Measurements from ENCODE around the gene KLHL22.

DNA sequence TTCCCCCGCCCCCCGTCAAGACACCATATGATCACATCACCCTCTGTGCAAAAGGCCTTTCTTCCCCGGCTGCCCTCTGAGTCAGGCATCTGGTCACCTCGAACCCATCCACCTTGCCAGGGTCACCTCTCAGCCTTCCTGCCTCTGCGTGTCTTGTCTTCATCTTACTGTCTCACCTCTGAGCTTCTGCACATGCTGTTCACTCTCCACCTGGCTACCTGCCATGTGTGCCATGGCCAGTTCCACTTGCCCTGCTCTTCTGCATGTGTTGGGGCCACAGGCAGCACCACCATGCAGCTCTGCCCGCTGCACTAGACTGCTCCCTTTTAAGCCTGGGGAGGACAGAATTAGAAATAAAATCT lies 91.8 kb downstream of the KLHL22 start:
- TF ChIP-seq EZH2 (IDR thresholded peaks at IDR 0.05): no peak
- TF ChIP-seq, protein P1, sequence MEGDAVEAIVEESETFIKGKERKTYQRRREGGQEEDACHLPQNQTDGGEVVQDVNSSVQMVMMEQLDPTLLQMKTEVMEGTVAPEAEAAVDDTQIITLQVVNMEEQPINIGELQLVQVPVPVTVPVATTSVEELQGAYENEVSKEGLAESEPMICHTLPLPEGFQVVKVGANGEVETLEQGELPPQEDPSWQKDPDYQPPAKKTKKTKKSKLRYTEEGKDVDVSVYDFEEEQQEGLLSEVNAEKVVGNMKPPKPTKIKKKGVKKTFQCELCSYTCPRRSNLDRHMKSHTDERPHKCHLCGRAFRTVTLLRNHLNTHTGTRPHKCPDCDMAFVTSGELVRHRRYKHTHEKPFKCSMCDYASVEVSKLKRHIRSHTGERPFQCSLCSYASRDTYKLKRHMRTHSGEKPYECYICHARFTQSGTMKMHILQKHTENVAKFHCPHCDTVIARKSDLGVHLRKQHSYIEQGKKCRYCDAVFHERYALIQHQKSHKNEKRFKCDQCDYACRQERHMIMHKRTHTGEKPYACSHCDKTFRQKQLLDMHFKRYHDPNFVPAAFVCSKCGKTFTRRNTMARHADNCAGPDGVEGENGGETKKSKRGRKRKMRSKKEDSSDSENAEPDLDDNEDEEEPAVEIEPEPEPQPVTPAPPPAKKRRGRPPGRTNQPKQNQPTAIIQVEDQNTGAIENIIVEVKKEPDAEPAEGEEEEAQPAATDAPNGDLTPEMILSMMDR (IDR thresholded peaks at IDR 0.05): no peak
- TF ChIP-seq EZH2phosphoT487 (IDR thresholded peaks at IDR 0.05): no peak
